Breast epithelium (tissue), 4 donors: ENCODE measurements around the gene IMMP2L. TPM values are rescaled to one million over a fixed set of nuclear protein-coding genes. Genes with fewer than 3 reads are reported as not detected.
"Not testable (repeated sequence)": the region's sequence is repeated elsewhere in the genome, so short reads cannot be mapped to it uniquely, and the experiment has no call there.

Source experiments
- DNase-seq, 2 donors: peaks; one replicate each; pipeline ENCODE4 v3.0.0-alpha.2; 2019; ENCODE audit warnings: low spot score in 2 of 2
- H3K27ac ChIP-seq, 2 donors: fragments of 200-600 bp; sonication (generic) in 1 of 2; one replicate each; pipeline ENCODE4 v1.5.1; 2016 to 2019; ENCODE audit warnings: mild to moderate bottlenecking in 1 of 2
- H3K27me3 ChIP-seq, 2 donors: fragments of 200-600 bp; sonication (generic) in 1 of 2; one replicate each; pipeline versions ENCODE4 v1.5.1 to v1.6.0; 2017 to 2019; ENCODE audit warnings: control low read depth in 1 of 2, mild to moderate bottlenecking in 1 of 2
- H3K36me3 ChIP-seq: fragments of 200-600 bp; one replicate; pipeline ENCODE4 v1.5.1; 2019
- H3K4me1 ChIP-seq, 2 donors: fragments of 200-600 bp; sonication (generic); one replicate each; pipeline ENCODE4 v1.5.1; 2016 to 2019; ENCODE audit warnings: control low read depth in 1 of 2
- H3K4me3 ChIP-seq, 3 donors: fragments of 200-600 bp; sonication (generic); 1 replicate in 2 of 3; 2 replicates in 1 of 3; pipeline ENCODE4 v1.5.1; 2016 to 2019; ENCODE audit warnings: mild to moderate bottlenecking in 3 of 3, moderate library complexity in 2 of 3
- H3K9me3 ChIP-seq, 2 donors: fragments of 200-600 bp; sonication (generic) in 1 of 2; one replicate each; pipeline ENCODE4 v1.5.1; 2016 to 2019; ENCODE audit warnings: control low read depth in 1 of 2
- POLR2A ChIP-seq: fragments of 450-650 bp; IDR thresholded peaks from one replicate; pipeline ENCODE4 v1.6.1; 2016; ENCODE audit warnings: antibody characterized with exemption, mild to moderate bottlenecking, moderate library complexity
- POLR2AphosphoS5 ChIP-seq, 3 donors: sonication (generic); formaldehyde crosslinking; IDR thresholded peaks; one replicate each; pipeline ENCODE4 v1.6.1; 2017; ENCODE audit warnings: antibody characterized with exemption in 3 of 3
- intact Hi-C: fragments of 100-400 bp; cut with DNase I; formaldehyde crosslinking; loops from one replicate; pipeline ENCODE4 v1.15.1; 2023; ENCODE audit warnings: low total_unique reads
- total RNA-seq, 3 donors: library from RNA; depleted of rRNA; stranded (reverse); fragments of >200 nt; gene quantifications; one replicate each; pipeline ENCODE4 v1.1.0, GENCODE V29; 2016
- TF ChIP-seq, protein P1 (sequence below), 3 donors: fragments of 450-650 bp; IDR thresholded peaks; one replicate each; pipeline ENCODE4 v1.5.1; 2016 to 2017; ENCODE audit warnings: antibody characterized with exemption in 3 of 3, mild to moderate bottlenecking in 3 of 3, moderate library complexity in 3 of 3

Gene IMMP2L
- total RNA-seq, 3 donors from 2014 or later: 19.8 to 39.7 (median 30.8) TPM

DNA sequence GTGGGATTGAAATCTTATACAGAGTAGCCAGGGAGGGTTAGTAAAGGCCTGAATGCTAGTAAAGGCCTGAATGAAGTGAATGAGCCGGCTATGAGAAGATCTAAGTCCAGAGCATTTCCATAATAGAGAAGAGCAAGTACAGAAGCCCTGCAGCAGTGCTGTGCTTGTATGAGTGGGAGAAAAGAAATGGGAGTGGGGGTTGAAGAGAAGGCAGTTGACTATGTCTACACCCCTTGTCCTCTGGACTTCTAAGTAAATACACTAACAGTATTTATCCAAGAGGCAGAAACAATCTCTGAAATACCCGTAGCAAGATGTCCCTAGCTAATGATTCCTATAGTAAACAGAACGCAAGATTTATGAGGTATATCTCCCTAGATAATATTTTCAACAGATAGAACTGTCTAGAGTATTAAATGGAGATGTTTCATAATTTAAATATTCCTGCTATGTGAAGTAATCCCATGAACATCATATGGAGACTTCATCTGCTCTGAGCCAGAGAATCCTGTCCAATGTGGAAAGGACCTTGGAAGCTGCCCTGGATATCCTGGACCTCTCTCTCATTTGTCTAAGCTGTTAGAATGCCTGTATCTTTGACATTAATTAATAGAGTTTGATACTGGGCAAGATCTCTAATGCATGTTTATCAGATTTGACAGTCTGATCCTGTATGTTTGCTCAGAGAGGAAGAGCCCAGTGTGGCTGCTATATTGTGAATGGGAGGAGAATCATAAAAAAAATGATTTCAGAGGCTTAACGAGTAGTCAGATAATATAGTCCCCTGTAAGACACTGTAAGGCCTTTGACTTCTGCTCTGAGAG lies 299.8 kb downstream of the IMMP2L start:
- H3K27me3 ChIP-seq: no peaks in the 10 kb centered on the region
- no peaks in the 10 kb centered on the region for H3K4me1 ChIP-seq
- TF ChIP-seq POLR2A (no peak), POLR2AphosphoS5 (IDR thresholded peaks at IDR 0.05) (no peak)
- TF ChIP-seq, protein P1, sequence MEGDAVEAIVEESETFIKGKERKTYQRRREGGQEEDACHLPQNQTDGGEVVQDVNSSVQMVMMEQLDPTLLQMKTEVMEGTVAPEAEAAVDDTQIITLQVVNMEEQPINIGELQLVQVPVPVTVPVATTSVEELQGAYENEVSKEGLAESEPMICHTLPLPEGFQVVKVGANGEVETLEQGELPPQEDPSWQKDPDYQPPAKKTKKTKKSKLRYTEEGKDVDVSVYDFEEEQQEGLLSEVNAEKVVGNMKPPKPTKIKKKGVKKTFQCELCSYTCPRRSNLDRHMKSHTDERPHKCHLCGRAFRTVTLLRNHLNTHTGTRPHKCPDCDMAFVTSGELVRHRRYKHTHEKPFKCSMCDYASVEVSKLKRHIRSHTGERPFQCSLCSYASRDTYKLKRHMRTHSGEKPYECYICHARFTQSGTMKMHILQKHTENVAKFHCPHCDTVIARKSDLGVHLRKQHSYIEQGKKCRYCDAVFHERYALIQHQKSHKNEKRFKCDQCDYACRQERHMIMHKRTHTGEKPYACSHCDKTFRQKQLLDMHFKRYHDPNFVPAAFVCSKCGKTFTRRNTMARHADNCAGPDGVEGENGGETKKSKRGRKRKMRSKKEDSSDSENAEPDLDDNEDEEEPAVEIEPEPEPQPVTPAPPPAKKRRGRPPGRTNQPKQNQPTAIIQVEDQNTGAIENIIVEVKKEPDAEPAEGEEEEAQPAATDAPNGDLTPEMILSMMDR (IDR thresholded peaks at IDR 0.05): no peak
- no peak overlapping the region for H3K27ac ChIP-seq
- no peak for DNase-seq
- no peak overlapping the region for H3K4me3 ChIP-seq
- no peaks in the 10 kb centered on the region for H3K9me3 ChIP-seq
- H3K36me3 ChIP-seq: no peaks in the 10 kb centered on the region
- intact Hi-C loops: no loop called here

DNA sequence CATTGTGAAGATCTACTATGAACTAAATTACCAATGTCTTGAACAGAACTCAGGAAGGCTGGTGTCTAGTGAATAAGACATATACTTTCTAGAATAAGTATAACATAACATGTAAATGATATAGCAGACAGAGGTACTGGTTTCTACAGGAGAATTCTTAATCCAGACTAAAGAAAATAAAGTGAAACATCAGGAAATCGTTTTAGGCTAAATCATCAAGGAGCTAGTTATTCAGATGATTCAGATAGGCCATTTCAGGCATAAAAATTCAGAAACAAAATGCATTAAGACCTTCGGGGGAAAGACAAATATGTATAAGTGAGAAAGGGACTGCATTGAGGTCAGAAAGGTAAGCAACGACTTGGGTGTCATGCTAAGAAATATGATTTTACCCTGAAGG lies 300.8 kb downstream of the IMMP2L start:
- Histone ChIP-seq H3K4me3 (no peak overlapping the region), H3K27me3 (no peaks in the 10 kb centered on the region), H3K9me3 (no peaks in the 10 kb centered on the region), H3K27ac (no peak overlapping the region), H3K4me1 (no peaks in the 10 kb centered on the region), H3K36me3 (no peaks in the 10 kb centered on the region)
- DNase-seq: no peak
- TF ChIP-seq POLR2AphosphoS5 (IDR thresholded peaks at IDR 0.05) (no peak), POLR2A (no peak)
- TF ChIP-seq, protein P1 (IDR thresholded peaks at IDR 0.05): no peak
- intact Hi-C loops: no loop called here

DNA sequence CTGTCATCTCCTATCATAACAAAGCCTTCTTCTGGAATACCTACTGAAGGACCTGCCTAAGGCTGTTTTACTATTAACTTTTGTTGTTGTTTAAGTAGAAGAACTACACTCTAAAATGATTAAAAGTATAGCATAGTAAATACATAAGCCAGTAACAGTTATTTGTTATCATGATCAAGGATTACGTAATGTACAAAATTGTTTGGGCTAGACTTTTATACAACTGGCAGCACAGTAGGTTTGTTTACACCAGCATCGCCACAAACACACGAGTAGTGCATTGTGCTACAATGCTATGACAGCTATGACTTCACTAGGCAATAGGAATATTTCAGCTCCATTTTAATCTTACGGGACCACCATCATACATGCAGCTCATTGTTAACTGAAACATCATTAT lies 302.3 kb downstream of the IMMP2L start:
- Histone ChIP-seq H3K9me3 (no peaks in the 10 kb centered on the region), H3K4me1 (no peaks in the 10 kb centered on the region), H3K27me3 (no peaks in the 10 kb centered on the region), H3K27ac (no peak overlapping the region), H3K4me3 (no peak overlapping the region), H3K36me3 (no peaks in the 10 kb centered on the region)
- TF ChIP-seq POLR2AphosphoS5 (IDR thresholded peaks at IDR 0.05) (no peak), POLR2A (no peak)
- TF ChIP-seq, protein P1 (IDR thresholded peaks at IDR 0.05): no peak
- intact Hi-C loops: no loop called here
- no peak for DNase-seq

DNA sequence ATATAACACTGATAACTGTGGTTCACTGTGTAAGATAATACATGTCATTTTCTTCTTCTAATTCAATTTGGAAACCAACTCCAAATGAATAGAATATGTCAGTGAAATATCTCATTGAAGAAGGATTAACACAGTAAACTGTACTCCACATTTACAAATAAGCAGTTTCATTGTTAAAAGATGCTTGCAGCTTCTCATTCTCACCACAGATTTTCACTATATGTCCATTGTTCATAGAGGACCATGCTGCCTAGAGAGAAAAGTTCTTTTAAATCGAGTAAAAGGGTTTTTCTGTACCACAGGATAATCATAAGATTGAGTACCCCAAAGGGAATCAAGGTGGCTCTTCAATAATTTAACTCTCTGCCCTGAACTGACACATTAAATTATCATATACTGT lies 305.9 kb downstream of the IMMP2L start:
- TF ChIP-seq, protein P1 (IDR thresholded peaks at IDR 0.05): no peak
- TF ChIP-seq POLR2A: no peak
- TF ChIP-seq POLR2AphosphoS5 (IDR thresholded peaks at IDR 0.05): no peak
- no peak overlapping the region for H3K4me3 ChIP-seq
- H3K9me3 ChIP-seq: no peaks in the 10 kb centered on the region
- H3K4me1 ChIP-seq: no peaks in the 10 kb centered on the region
- H3K27me3 ChIP-seq: no peaks in the 10 kb centered on the region
- no peaks in the 10 kb centered on the region for H3K36me3 ChIP-seq
- intact Hi-C loops: no loop called here
- H3K27ac ChIP-seq: no peak overlapping the region
- DNase-seq: no peak

DNA sequence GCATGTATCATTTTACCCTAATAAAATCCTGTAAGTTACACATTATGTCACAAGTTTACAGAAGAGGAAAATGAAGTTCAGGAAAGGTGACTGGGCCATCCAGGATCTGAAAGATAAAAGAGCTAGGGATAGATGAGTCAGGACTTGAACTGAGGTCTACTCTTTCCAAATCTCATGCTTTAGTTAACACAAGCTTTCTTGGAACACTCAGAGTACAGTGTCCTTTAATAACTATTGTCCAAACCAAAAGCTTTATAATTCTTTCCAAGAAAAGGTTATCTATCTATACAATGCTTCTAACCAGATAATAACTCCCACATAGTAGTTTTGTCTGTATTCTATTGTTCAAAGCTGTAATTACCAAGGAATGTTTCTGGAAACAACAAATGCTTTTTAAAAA lies 306.7 kb downstream of the IMMP2L start:
- Histone ChIP-seq H3K4me1 (no peaks in the 10 kb centered on the region), H3K27ac (no peak overlapping the region), H3K9me3 (no peaks in the 10 kb centered on the region), H3K36me3 (no peaks in the 10 kb centered on the region), H3K27me3 (no peaks in the 10 kb centered on the region), H3K4me3 (no peak overlapping the region)
- no peak for DNase-seq
- TF ChIP-seq, protein P1 (IDR thresholded peaks at IDR 0.05): no peak
- no peak for TF ChIP-seq POLR2AphosphoS5 (IDR thresholded peaks at IDR 0.05)
- intact Hi-C loops: no loop called here

DNA sequence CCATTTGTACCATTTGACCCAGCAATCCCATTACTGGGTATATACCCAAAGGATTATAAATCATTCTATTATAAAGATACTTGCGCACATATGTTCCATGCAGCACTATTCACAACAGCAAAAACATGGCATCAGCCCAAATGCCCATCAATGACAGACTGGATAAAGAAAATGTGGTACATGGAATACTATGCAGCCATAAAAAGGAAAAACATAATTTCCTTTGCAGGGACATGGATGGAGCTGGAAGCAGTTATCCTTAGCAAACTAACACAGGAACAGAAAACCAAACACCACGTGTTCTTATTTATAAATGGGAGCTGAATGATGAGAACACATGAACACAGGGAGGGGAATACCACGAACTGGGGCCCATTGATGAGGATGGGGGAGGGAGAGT lies 310.9 kb downstream of the IMMP2L start:
- H3K27me3 ChIP-seq, H3K9me3 ChIP-seq, H3K36me3 ChIP-seq, DNase-seq, H3K4me3 ChIP-seq, intact Hi-C loops, H3K27ac ChIP-seq, H3K4me1 ChIP-seq: not testable (repeated sequence)

DNA sequence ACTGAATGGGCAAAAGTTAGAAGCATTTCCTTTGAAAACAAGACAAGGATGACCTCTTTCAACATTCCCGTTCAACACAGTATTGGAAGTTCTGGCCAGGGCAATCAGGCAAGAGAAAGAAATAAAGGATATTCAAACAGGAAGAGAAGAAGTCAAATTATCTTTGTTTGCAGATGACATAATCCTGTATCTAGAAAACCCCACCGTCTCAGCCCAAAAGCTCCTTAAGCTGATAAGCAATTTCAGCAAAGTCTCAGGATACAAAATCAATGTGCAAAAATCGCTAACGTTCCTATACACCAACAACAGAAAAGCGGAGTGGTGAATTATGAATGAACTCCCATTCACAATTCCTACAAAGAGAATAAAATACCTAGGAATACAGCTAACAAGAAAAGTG lies 312.5 kb downstream of the IMMP2L start:
- intact Hi-C loops, DNase-seq: not testable (repeated sequence)

More for the DNA sequence above, 312.5 kb downstream of the IMMP2L start:
- not testable (repeated sequence) for H3K27me3 ChIP-seq, H3K4me1 ChIP-seq, H3K27ac ChIP-seq, H3K9me3 ChIP-seq, H3K4me3 ChIP-seq, H3K36me3 ChIP-seq
